Mesendoderm (in vitro differentiated cells): ENCODE results near the gene RGS6.

Experiments used
- DNase-seq: peaks from one replicate; pipeline ENCODE4 v3.0.0; 2013
- H2AK5ac ChIP-seq: 2 replicates; pipeline ENCODE4 v1.6.1; 2013; ENCODE audit warnings: low read length, inconsistent platforms
- H2BK120ac ChIP-seq: 2 replicates; pipeline ENCODE4 v1.6.1; 2013; ENCODE audit warnings: low read depth, mild to moderate bottlenecking, low read length, moderate library complexity, mixed read lengths
- H2BK15ac ChIP-seq: replicated peaks from 2 replicates; pipeline ENCODE4 v1.6.1; 2013; ENCODE audit warnings: low read depth, mild to moderate bottlenecking, moderate library complexity
- H2BK5ac ChIP-seq: 2 replicates; pipeline ENCODE4 v1.6.1; 2013; ENCODE audit warnings: low read length, inconsistent platforms
- H3K18ac ChIP-seq: 2 replicates; pipeline ENCODE4 v1.6.1; 2013; ENCODE audit warnings: mild to moderate bottlenecking, low read length, mixed read lengths
- H3K23ac ChIP-seq: one replicate; pipeline ENCODE4 v1.6.1; 2013; ENCODE audit warnings: low read length
- H3K27ac ChIP-seq: 2 replicates; pipeline ENCODE4 v1.5.1; 2013; ENCODE audit warnings: low read depth, mild to moderate bottlenecking, inconsistent platforms, low read length, moderate library complexity
- H3K27me3 ChIP-seq: 2 replicates; pipeline ENCODE4 v1.6.1; 2013; ENCODE audit warnings: low read length, control low read depth, mild to moderate bottlenecking, inconsistent platforms; ENCODE audit not compliant: insufficient read depth, poor library complexity
- H3K36me3 ChIP-seq: 2 replicates; pipeline ENCODE4 v1.6.1; 2013; ENCODE audit warnings: low read length, inconsistent platforms; ENCODE audit not compliant: control insufficient read depth, insufficient read depth
- H3K4ac ChIP-seq: one replicate; pipeline ENCODE4 v1.6.1; 2013; ENCODE audit warnings: low read depth, mild to moderate bottlenecking, low read length, moderate library complexity
- H3K4me1 ChIP-seq: 2 replicates; pipeline ENCODE4 v1.6.1; 2013; ENCODE audit warnings: low read depth, low read length, inconsistent platforms; ENCODE audit not compliant: control insufficient read depth
- H3K4me2 ChIP-seq: 2 replicates; pipeline ENCODE4 v1.6.1; 2013; ENCODE audit warnings: low read length
- H3K4me3 ChIP-seq: 2 replicates; pipeline ENCODE4 v1.5.1; 2013; ENCODE audit warnings: mild to moderate bottlenecking, low read length
- H3K56ac ChIP-seq: one replicate; pipeline ENCODE4 v1.6.1; 2013; ENCODE audit warnings: low read length
- H3K79me1 ChIP-seq: 2 replicates; pipeline ENCODE4 v1.6.1; 2013; ENCODE audit warnings: low read length, inconsistent platforms
- H3K79me2 ChIP-seq: 2 replicates; pipeline ENCODE4 v1.6.1; 2013; ENCODE audit warnings: mild to moderate bottlenecking, low read length; ENCODE audit not compliant: control insufficient read depth, insufficient read depth
- H3K9ac ChIP-seq: 2 replicates; pipeline ENCODE4 v1.6.1; 2013; ENCODE audit warnings: low read length, inconsistent platforms
- H4K5ac ChIP-seq: one replicate; pipeline ENCODE4 v1.6.1; 2013; ENCODE audit warnings: low read length
- H4K8ac ChIP-seq: one replicate; pipeline ENCODE4 v1.6.1; 2013; ENCODE audit warnings: low read depth, mild to moderate bottlenecking, control low read depth, low read length, moderate library complexity
- WGBS: extraction: QIAGEN DNeasy Blood & Tissue Kit; methylation state at CpG from one replicate; pipeline ENCODE4 v1.1.7; 2013; ENCODE audit warnings: low lambda C conversion rate, missing lambda C conversion rate; ENCODE audit not compliant: insufficient coverage; ENCODE audit errors: extremely low coverage; 5-methylcytosine and 5-hydroxymethylcytosine counted together

Gene RGS6

DNA sequence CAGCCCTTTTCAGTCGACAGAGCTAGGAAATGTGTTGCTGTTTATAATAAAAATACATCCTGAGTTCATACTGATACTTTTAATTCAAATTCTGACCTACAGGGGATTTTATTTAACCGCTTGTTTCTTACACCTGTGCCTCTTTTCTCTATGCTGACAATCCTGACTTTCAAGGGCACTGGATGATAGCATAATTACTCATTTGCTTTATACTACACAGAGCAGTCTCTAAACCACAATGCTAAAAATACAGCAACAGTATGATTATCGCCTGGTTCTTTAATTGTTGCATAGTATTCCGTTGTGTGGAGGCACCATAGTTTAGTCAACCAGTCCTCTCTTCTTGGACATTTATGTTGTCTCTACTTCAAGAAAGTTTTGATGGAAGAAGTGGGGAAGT, 588.8 kb downstream of the RGS6 start:
- no peak overlapping the region for H3K4ac ChIP-seq
- no peak overlapping the region for H2BK5ac ChIP-seq
- WGBS = no CpG with 5 or more reads among the region's 4 CpGs
- H3K4me2 ChIP-seq = no peak overlapping the region
- H4K8ac ChIP-seq = no peak overlapping the region
- H2BK15ac ChIP-seq = no peak overlapping the region
- no peaks in the 10 kb centered on the region for H3K4me1 ChIP-seq
- H3K23ac ChIP-seq = no peak overlapping the region
- H3K18ac ChIP-seq = no peak overlapping the region
- H3K36me3 ChIP-seq = no peaks in the 10 kb centered on the region
- H3K27me3 ChIP-seq = no peaks in the 10 kb centered on the region
- H2AK5ac ChIP-seq = no peak overlapping the region
- H2BK120ac ChIP-seq = no peak overlapping the region
- H3K56ac ChIP-seq = no peak overlapping the region
- DNase-seq = no peak
- H3K27ac ChIP-seq = no peak overlapping the region
- H3K79me1 ChIP-seq = no peaks in the 10 kb centered on the region
- H3K4me3 ChIP-seq = no peak overlapping the region
- no peak overlapping the region for H3K9ac ChIP-seq
- no peaks in the 10 kb centered on the region for H3K79me2 ChIP-seq
- H4K5ac ChIP-seq = no peak overlapping the region

GRCh38 chr14:72521968-72522741, 589.9 kb downstream of the RGS6 start:
- Histone ChIP-seq H4K5ac (no peak overlapping the region), H3K4me3 (no peak overlapping the region), H3K36me3 (no peaks in the 10 kb centered on the region), H4K8ac (no peak overlapping the region), H3K27ac (no peak overlapping the region), H3K4me2 (no peak overlapping the region), H3K79me2 (no peaks in the 10 kb centered on the region), H3K27me3 (no peaks in the 10 kb centered on the region), H3K79me1 (no peaks in the 10 kb centered on the region), H3K4me1 (no peaks in the 10 kb centered on the region), H2BK15ac (no peak overlapping the region), H2BK5ac (no peak overlapping the region), H3K9ac (no peak overlapping the region), H3K56ac (no peak overlapping the region), H3K23ac (no peak overlapping the region), H3K18ac (no peak overlapping the region), H3K4ac (no peak overlapping the region), H2AK5ac (no peak overlapping the region), H2BK120ac (no peak overlapping the region)
- no peak for DNase-seq
- no CpG with 5 or more reads among the region's 8 CpGs for WGBS

- H3K27me3 ChIP-seq = no peaks in the 10 kb centered on the region
- no peak overlapping the region for H2BK15ac ChIP-seq
- H3K9ac ChIP-seq = no peak overlapping the region
- WGBS = no CpG with 5 or more reads among the region's 4 CpGs
- no peak overlapping the region for H4K8ac ChIP-seq
- no peak for DNase-seq
- no peak overlapping the region for H3K4me3 ChIP-seq
- no peak overlapping the region for H3K23ac ChIP-seq
- no peak overlapping the region for H2BK120ac ChIP-seq
- no peak overlapping the region for H3K56ac ChIP-seq
- H3K27ac ChIP-seq = no peak overlapping the region
- no peaks in the 10 kb centered on the region for H3K79me1 ChIP-seq
- no peaks in the 10 kb centered on the region for H3K36me3 ChIP-seq
- H2AK5ac ChIP-seq = no peak overlapping the region
- no peak overlapping the region for H3K4ac ChIP-seq
- no peak overlapping the region for H2BK5ac ChIP-seq
- H3K4me1 ChIP-seq = no peaks in the 10 kb centered on the region
- H3K4me2 ChIP-seq = no peak overlapping the region
- no peaks in the 10 kb centered on the region for H3K79me2 ChIP-seq
- no peak overlapping the region for H4K5ac ChIP-seq
- H3K18ac ChIP-seq = no peak overlapping the region
Observed at GRCh38 chr14:72522847-72523246, 590.6 kb downstream of the RGS6 start.

GRCh38 chr14:72523424-72524294, 591.4 kb downstream of the RGS6 start:
- Histone ChIP-seq H2AK5ac (no peak overlapping the region), H3K36me3 (no peaks in the 10 kb centered on the region), H3K56ac (no peak overlapping the region), H3K4me3 (no peak overlapping the region), H3K27me3 (no peaks in the 10 kb centered on the region), H2BK5ac (no peak overlapping the region), H3K27ac (no peak overlapping the region), H3K4ac (no peak overlapping the region), H3K18ac (no peak overlapping the region), H3K79me2 (no peaks in the 10 kb centered on the region), H3K23ac (no peak overlapping the region), H4K8ac (no peak overlapping the region), H2BK120ac (no peak overlapping the region), H2BK15ac (no peak overlapping the region), H3K9ac (no peak overlapping the region), H3K4me2 (no peak overlapping the region), H3K79me1 (no peaks in the 10 kb centered on the region), H4K5ac (no peak overlapping the region), H3K4me1 (no peaks in the 10 kb centered on the region)
- WGBS = no CpG with 5 or more reads among the region's 5 CpGs
- no peak for DNase-seq

- Histone ChIP-seq H3K4me2 (no peak overlapping the region), H3K56ac (no peak overlapping the region), H4K5ac (no peak overlapping the region), H3K36me3 (no peaks in the 10 kb centered on the region), H3K23ac (no peak overlapping the region), H3K18ac (no peak overlapping the region), H3K4ac (no peak overlapping the region), H2AK5ac (no peak overlapping the region), H3K4me3 (no peak overlapping the region), H2BK15ac (no peak overlapping the region), H3K27ac (no peak overlapping the region), H3K79me1 (no peaks in the 10 kb centered on the region), H3K9ac (no peak overlapping the region), H3K79me2 (no peaks in the 10 kb centered on the region), H2BK5ac (no peak overlapping the region), H3K4me1 (no peaks in the 10 kb centered on the region), H3K27me3 (no peaks in the 10 kb centered on the region), H4K8ac (no peak overlapping the region), H2BK120ac (no peak overlapping the region)
- DNase-seq = no peak
Observed at GRCh38 chr14:72524295-72524629, 592.0 kb downstream of the RGS6 start.
